Natural killer cell (primary cell): ENCODE measurements around the gene NEFH. TPM values are rescaled to one million over a fixed set of nuclear protein-coding genes. Genes with fewer than 3 reads are reported as not detected.
"Not testable (repeated sequence)": the region's sequence is repeated elsewhere in the genome, so short reads cannot be mapped to it uniquely, and the experiment has no call there.

Experiments
- ATAC-seq, 3 donors: fragments of 150-1000 bp in 2 of 3; fragments of 200-7000 bp in 1 of 3; cut with Tn5 transposase; 1 replicate in 1 of 3; 2 replicates in 2 of 3; pipeline ENCODE4 v1.10.0; 2021; ENCODE audit warnings: mild to moderate bottlenecking in 2 of 3, moderate library complexity in 2 of 3
- DNase-seq, 2 donors: peaks; one replicate each; pipeline versions ENCODE4 v3.0.0 to v3.0.0-alpha.2; 2013 to 2021; ENCODE audit warnings: mixed read lengths in 1 of 2
- H3K27ac ChIP-seq: one replicate; pipeline ENCODE4 v1.5.1; 2013; ENCODE audit warnings: mild to moderate bottlenecking, low read length
- H3K27me3 ChIP-seq: one replicate; pipeline ENCODE4 v1.6.1; 2013; ENCODE audit warnings: low read length; ENCODE audit not compliant: control insufficient read depth, insufficient read depth
- H3K36me3 ChIP-seq: one replicate; pipeline ENCODE4 v1.6.1; 2013; ENCODE audit warnings: low read length; ENCODE audit not compliant: control insufficient read depth, insufficient read depth
- H3K4me1 ChIP-seq: one replicate; pipeline ENCODE4 v1.6.1; 2013; ENCODE audit warnings: low read length; ENCODE audit not compliant: control insufficient read depth, insufficient read depth
- H3K4me3 ChIP-seq: one replicate; pipeline ENCODE4 v1.5.1; 2013; ENCODE audit warnings: low read length
- H3K9me3 ChIP-seq: one replicate; pipeline ENCODE4 v1.6.1; 2013; ENCODE audit warnings: low read length; ENCODE audit not compliant: control insufficient read depth, insufficient read depth
- H3K27ac Mint-ChIP-seq, 2 donors: one replicate each; pipeline ENCODE4 v1.8.0; 2022; ENCODE audit warnings: mild to moderate bottlenecking in 2 of 2, mixed read lengths in 2 of 2, moderate library complexity in 1 of 2
- H3K27me3 Mint-ChIP-seq, 2 donors: one replicate each; pipeline ENCODE4 v1.8.0; 2022; ENCODE audit warnings: low read depth in 2 of 2, mixed read lengths in 2 of 2
- H3K36me3 Mint-ChIP-seq: one replicate; pipeline ENCODE4 v1.8.0; 2022; ENCODE audit warnings: mixed read lengths
- H3K4me1 Mint-ChIP-seq, 2 donors: one replicate each; pipeline ENCODE4 v1.8.0; 2022; ENCODE audit warnings: mixed read lengths in 2 of 2
- H3K4me3 Mint-ChIP-seq: one replicate; pipeline ENCODE4 v1.8.0; 2022; ENCODE audit warnings: mild to moderate bottlenecking, moderate library complexity, mixed read lengths
- H3K9me3 Mint-ChIP-seq, 2 donors: one replicate each; pipeline ENCODE4 v1.8.0; 2022; ENCODE audit warnings: mixed read lengths in 2 of 2
- CTCF ChIP-seq: fragments of 200-600 bp; IDR thresholded peaks from one replicate; pipeline ENCODE4 v1.8.0; 2022; ENCODE audit warnings: antibody characterized with exemption
- WGBS: methylation state at CpG from one replicate; pipeline ENCODE4 v1.1.7; 2013; ENCODE audit warnings: missing lambda C conversion rate; ENCODE audit not compliant: insufficient coverage; 5-methylcytosine and 5-hydroxymethylcytosine counted together
- intact Hi-C: fragments of 100-400 bp; cut with micrococcal nuclease; formaldehyde crosslinking; loops from one replicate; pipeline ENCODE4 v1.14.2; 2022
- total RNA-seq, 4 donors: library from RNA; stranded (reverse); fragments of 120-200 nt in 1 of 4; gene quantifications; one replicate each; pipeline versions ENCODE4 v1.2.3 to v1.2.4, GENCODE V29; 2013 to 2022

The NEFH gene
- total RNA-seq, 3 donors from 2014 or later (not counting 1 experiment from before 2014, with no cell fraction given): 0.09 to 0.48 (median 0.12) TPM

GRCh38 chr22:29485448-29485847 is 5.4 kb downstream of the NEFH start:
- Mint-ChIP-seq H3K4me1 (peaks cover 7% of the 10 kb centered on the region in 2 donors), H3K36me3 (no peaks in the 10 kb centered on the region), H3K27me3 (peaks cover 12 to 14% of the 10 kb centered on the region in 2 donors), H3K4me3 (no peak overlapping the region), H3K9me3 (no peaks in the 10 kb centered on the region), H3K27ac (no peak overlapping the region)
- WGBS: 93% methylated on average over 8 of the region's 8 CpGs
- no peak for DNase-seq
- intact Hi-C loops: no loop called here
- no peaks in the 10 kb centered on the region for H3K36me3 ChIP-seq
- ATAC-seq: no peak
- peaks cover 8% of the 10 kb centered on the region for H3K4me1 ChIP-seq
- H3K9me3 ChIP-seq: no peaks in the 10 kb centered on the region
- no peak overlapping the region for H3K4me3 ChIP-seq
- peaks cover 4% of the 10 kb centered on the region for H3K27me3 ChIP-seq
- H3K27ac ChIP-seq: no peak overlapping the region
- no peak for TF ChIP-seq CTCF

DNA sequence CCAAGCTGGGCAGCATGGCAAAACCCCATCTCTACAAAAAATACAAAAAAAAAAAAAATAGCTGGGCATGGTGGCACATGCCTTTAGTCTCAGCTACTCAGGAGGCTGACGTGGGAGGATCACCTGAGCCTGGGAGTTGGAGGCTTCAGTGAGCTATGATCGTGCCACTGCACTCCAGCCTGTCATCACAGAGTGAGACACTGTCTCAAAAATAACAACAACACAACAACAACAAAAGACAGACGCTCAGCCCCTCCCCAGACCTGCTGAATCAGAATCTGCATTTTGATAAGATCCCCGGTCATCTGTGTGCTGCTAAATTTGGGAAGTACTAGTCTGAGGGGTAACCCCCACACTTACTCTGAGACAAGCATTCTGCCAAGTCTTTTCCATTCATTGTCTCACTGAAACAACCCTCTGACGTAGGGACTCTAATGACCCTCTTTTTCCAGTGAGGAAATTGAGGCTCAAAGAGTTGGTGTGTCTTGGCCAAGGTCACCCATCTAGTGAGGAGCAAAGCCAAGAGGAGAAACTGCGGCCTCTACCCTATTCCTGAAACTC is 7.5 kb downstream of the NEFH start:
- Mint-ChIP-seq H3K4me3 (no peak overlapping the region), H3K4me1 (no peaks in the 10 kb centered on the region), H3K9me3 (no peaks in the 10 kb centered on the region), H3K27me3 (peaks cover 0 to 3% of the 10 kb centered on the region in 2 donors), H3K36me3 (no peaks in the 10 kb centered on the region), H3K27ac (no peak overlapping the region)
- H3K9me3 ChIP-seq: no peaks in the 10 kb centered on the region
- H3K36me3 ChIP-seq: no peaks in the 10 kb centered on the region
- no peak overlapping the region for H3K4me3 ChIP-seq
- WGBS: 78% methylated on average over 6 of the region's 6 CpGs
- H3K27me3 ChIP-seq: no peaks in the 10 kb centered on the region
- H3K4me1 ChIP-seq: no peaks in the 10 kb centered on the region
- DNase-seq (no peak), ATAC-seq (no peak)
- intact Hi-C loops: no loop called here
- H3K27ac ChIP-seq: no peak overlapping the region
- TF ChIP-seq CTCF: no peak

- H3K9me3 ChIP-seq, H3K27ac Mint-ChIP-seq, ATAC-seq, H3K4me3 Mint-ChIP-seq, H3K36me3 ChIP-seq, intact Hi-C loops, H3K9me3 Mint-ChIP-seq, H3K4me3 ChIP-seq, H3K4me1 Mint-ChIP-seq, DNase-seq, H3K27me3 ChIP-seq, H3K27ac ChIP-seq, H3K27me3 Mint-ChIP-seq, H3K4me1 ChIP-seq, H3K36me3 Mint-ChIP-seq: not testable (repeated sequence)
- 60% methylated on average over 8 of the region's 8 CpGs for WGBS
Measured at GRCh38 chr22:29489127-29489780, 9.2 kb downstream of the NEFH start.

DNA sequence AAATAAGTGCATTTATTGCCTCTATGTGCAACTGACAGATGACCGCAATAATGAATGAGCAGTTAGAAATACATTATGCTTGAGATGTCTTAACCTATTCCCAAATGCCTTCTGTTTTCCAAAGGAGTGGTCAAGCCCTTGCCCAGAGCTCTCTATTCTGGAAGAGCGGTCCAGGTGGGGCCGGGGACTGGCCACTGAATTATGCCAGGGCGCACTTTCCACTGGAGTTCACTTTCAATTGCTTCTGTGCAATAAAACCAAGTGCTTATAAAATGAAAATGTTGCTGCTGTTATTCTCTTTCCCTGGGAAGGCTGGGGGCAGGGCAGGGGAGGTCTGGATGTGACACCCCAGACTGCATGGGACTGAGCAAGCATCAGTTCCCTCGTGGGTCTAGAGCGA is 11.0 kb downstream of the NEFH start:
- Histone ChIP-seq H3K27ac (no peak overlapping the region), H3K4me3 (no peak overlapping the region), H3K36me3 (no peaks in the 10 kb centered on the region), H3K4me1 (no peaks in the 10 kb centered on the region), H3K27me3 (no peaks in the 10 kb centered on the region), H3K9me3 (no peaks in the 10 kb centered on the region)
- Mint-ChIP-seq H3K9me3 (no peaks in the 10 kb centered on the region), H3K27ac (no peak overlapping the region), H3K27me3 (peaks cover 0 to 3% of the 10 kb centered on the region in 2 donors), H3K4me1 (no peaks in the 10 kb centered on the region), H3K36me3 (no peaks in the 10 kb centered on the region), H3K4me3 (no peak overlapping the region)
- no peak for ATAC-seq
- DNase-seq: no peak
- TF ChIP-seq CTCF: no peak
- intact Hi-C loops: no loop called here
- WGBS: 91% methylated on average over 6 of the region's 6 CpGs
